Erythroblast (primary cell): ENCODE data around the gene PFN3.
"Not testable (repeated sequence)": the region's sequence is repeated elsewhere in the genome, so short reads cannot be mapped to it uniquely, and the experiment has no call there.

Experiments
- DNase-seq, 2 experiments: peaks; one replicate each; lab custom pipeline; 2025; lab: John Stamatoyannopoulos, UW
- GATA1 ChIP-seq: IDR thresholded peaks from 2 replicates; pipeline ENCODE4 v1.6.1; 2011; ENCODE audit warnings: low read depth, mild to moderate bottlenecking, control low read depth, low read length, moderate library complexity
- POLR2A ChIP-seq: IDR thresholded peaks from 2 replicates; pipeline ENCODE4 v1.6.1; 2011; ENCODE audit warnings: mild to moderate bottlenecking, low read length

PFN3 gene

GRCh38 chr5:177366528-177367322, 33.7 kb downstream of the PFN3 start:
- DNase-seq, result peak; percentile 31 to 39
- no peak for TF ChIP-seq GATA1
- TF ChIP-seq POLR2A, result no peak

GRCh38 chr5:177365845-177366527, 34.5 kb downstream of the PFN3 start:
- TF ChIP-seq POLR2A, result no peak
- TF ChIP-seq GATA1, result no peak
- no peak for DNase-seq

GRCh38 chr5:177364159-177364962, 36.1 kb downstream of the PFN3 start:
- TF ChIP-seq POLR2A (no peak), GATA1 (no peak)
- DNase-seq, result no peak

GRCh38 chr5:177363565-177363964, 36.9 kb downstream of the PFN3 start:
- no peak for DNase-seq

GRCh38 chr5:177362610-177363507, 37.6 kb downstream of the PFN3 start:
- DNase-seq, result peak; percentile 69 to 77
- no peak for TF ChIP-seq GATA1
- TF ChIP-seq POLR2A, result no peak

More at GRCh38 chr5:177363565-177363964, 36.9 kb downstream of the PFN3 start:
- TF ChIP-seq POLR2A (no peak), GATA1 (no peak)

- TF ChIP-seq GATA1 (no peak), POLR2A (no peak)
- no peak for DNase-seq
Measured at GRCh38 chr5:177362292-177362609, 38.2 kb downstream of the PFN3 start.

GRCh38 chr5:177361418-177362291, 38.8 kb downstream of the PFN3 start:
- DNase-seq, result no peak
- no peak for TF ChIP-seq POLR2A
- no peak for TF ChIP-seq GATA1

GRCh38 chr5:177360740-177361139, 39.7 kb downstream of the PFN3 start:
- DNase-seq, result not testable (repeated sequence)

GRCh38 chr5:177359860-177360259, 40.6 kb downstream of the PFN3 start:
- no peak for DNase-seq
- TF ChIP-seq GATA1 (no peak), POLR2A (no peak)

GRCh38 chr5:177359451-177359851, 41.0 kb downstream of the PFN3 start:
- DNase-seq, result no peak
- TF ChIP-seq POLR2A, result no peak
- TF ChIP-seq GATA1, result no peak

- TF ChIP-seq POLR2A (peak; percentile 8), GATA1 (no peak)
- no peak for DNase-seq
Measured at GRCh38 chr5:177358370-177358819, 42.1 kb downstream of the PFN3 start.

GRCh38 chr5:177357459-177358351, 42.8 kb downstream of the PFN3 start, which contains the start of gene RGS14:
Gene RGS14 (plus strand): TSS chr5:177357924. CDS start chr5:177358025, 101 bp downstream.
- TF ChIP-seq POLR2A (peak; percentile 74), GATA1 (no peak)
- peak; percentile 51 to 65 for DNase-seq
